AML-193 (cell line): ENCODE measurements around the gene CAMTA1.

Experiments
- DNase-seq, 2 experiments: peaks; one replicate each; lab custom pipeline; 2025; lab: John Stamatoyannopoulos, UW

The CAMTA1 gene

GRCh38 chr1:7500381-7501083 lies 715.3 kb downstream of the CAMTA1 start:
- DNase-seq: no peak

GRCh38 chr1:7501084-7501491 lies 715.8 kb downstream of the CAMTA1 start:
- DNase-seq: no peak

DNA sequence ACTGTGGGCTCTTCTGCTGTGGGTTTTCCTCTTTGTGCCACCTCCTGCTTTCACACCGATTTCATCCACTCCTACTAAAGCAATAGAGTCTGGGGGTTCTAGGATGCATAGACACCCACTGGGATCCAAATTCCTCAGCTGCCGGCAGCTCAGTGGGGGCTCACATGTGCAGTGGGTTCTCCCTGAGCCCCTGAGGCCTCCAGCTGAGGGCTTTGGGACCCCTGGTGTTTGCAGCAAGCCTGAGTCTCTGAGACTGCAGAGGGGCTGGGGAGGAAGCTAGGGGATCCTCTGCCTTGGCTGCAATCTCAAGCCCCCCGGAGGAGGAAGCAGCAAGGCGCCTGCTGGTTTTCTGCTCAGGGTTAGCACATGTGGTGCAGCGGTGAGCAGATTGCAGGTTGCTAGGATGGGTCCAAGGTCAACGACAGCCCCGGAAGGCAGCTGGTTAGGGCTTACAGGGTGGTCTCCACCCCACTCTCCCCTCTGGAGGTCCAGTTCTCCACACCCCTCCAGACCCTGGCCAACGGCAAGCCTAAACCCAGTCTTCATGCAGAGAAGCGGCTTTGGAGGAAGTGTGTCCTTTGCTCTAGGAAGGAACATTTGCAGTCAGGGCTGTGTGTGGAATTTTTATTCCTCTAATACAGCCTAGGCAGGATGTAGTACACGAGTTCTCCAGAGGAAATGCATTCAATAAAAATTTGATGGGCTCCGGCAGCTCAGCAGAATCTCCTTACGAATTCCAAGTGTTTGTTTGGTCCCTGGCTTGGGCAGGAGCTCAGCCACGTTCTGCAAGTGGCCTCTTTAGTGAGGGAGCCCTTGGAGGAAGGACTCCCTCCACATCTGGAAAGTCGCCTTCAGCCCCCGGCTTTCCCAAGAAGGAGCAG lies 716.7 kb downstream of the CAMTA1 start:
- DNase-seq: no peak

DNA sequence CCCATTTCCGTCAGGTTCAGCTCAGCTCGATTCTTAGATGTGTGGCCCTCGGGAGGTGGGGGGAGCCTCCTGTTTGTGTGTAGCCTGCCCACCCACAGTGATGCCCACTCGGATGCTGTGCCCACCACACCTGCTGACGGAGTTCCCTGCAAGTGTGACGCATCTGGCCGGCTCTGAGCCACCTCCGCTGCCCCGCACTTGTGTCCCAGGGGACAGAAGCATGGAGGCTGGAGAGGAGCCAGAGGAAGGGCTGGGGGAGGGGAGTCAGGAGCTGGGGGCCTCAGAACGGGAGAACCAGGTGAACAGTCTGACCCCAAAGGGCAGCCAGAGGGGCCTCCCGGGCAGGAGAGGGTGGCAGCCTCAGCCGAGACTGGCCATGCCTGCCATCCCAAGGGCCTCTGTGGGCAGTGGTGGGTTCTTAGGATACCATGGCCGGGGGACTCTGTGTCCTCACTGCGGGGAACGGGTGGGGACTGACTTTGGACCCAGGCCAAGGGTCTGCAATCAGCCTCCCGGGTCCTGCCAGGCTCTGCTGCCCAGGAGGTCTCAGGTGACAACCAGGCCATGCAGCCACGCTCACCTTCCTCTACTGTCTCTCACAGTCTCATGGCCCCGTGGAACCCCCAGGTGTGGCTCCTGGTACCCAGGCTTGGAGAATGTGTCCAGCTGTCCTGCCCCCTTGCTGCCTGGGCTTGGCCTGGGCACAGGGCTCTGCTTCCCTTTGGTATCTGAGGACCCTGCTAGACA lies 718.6 kb downstream of the CAMTA1 start:
- DNase-seq: no peak

- no peak for DNase-seq
Measured at GRCh38 chr1:7504438-7504720, 719.1 kb downstream of the CAMTA1 start.

- DNase-seq: no peak
Measured at GRCh38 chr1:7505094-7505770, 720.0 kb downstream of the CAMTA1 start.

- no peak for DNase-seq
Measured at GRCh38 chr1:7505771-7506453, 720.7 kb downstream of the CAMTA1 start.

GRCh38 chr1:7506454-7507284 lies 721.4 kb downstream of the CAMTA1 start:
- no peak for DNase-seq

DNA sequence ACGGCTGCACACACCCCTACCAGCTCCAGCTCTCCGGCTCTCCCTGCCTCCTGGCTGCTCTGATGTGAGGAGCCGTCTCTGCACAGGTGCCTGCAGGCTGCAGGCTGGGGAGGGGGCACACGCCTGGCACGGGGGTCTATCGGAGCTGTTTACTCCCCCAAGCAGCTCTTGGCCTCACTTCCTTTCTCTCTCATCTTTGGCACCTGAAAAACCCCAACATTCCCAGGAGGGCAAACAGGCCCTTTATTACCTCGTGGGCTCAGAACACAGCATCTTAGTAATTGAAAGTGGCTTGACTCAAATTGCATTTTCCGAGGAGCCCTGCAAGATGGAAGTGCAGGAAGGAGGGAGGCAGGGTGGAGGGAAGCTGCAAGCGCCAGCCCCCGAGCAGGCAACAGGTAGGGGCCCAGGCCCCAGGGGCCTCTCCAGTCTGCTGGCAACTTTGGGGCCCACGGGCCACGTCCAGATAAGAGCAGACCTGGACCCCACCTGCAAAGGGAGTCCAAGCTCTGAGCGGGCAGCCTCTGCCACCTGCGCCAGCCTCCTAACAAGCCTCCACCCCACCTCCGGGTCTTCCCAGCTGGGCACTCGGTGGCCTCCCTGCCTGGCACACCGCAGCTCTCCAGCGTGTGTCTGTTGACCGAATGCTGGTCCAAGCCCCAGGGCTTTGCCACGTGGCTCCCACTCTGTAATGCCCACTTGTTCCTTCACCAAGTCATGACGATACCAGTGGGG lies 722.2 kb downstream of the CAMTA1 start:
- DNase-seq: no peak

DNA sequence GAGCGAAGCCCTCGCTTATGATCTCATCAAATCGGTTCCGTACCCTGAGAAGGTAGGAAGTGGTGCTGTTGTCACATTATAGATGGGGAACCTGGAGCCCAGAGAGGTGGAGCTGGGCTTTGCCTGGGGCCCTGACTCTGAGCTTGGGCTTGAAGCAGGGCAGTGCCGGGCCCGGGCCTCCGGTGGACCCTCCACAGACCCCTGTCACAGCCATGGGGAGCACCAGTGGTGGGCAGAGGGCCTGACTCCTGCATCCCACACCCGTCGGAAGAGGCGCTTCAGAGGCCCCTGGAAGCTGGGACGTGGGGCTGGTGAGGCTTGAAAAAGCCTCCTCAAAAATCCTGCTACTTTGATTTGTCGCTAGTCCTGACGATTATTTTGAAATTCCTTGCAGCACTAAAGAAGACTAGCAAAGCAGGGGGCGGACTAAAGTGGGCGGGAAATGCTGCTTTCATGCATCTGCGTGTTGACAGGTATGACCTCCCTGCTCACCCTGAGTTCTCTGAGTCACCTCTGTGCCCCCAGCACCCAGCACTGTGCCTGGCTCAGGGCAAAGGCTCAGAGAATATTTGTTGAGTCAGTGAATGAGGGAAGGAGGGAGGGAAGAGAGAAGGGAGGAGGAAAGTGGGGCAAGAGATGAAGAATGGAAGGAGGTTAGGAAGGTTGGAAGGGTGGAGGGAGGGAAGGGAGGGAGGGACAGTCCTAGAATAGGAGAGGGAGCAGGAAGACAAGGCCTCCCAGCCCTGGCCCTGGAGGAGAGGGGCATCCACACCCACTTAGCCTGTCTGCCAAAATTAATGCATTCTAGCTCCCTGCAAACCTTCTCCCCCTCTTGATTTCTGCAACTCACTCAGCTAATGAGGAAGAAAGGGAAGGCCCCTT lies 723.0 kb downstream of the CAMTA1 start:
- no peak for DNase-seq

GRCh38 chr1:7508934-7509519 lies 723.8 kb downstream of the CAMTA1 start:
- DNase-seq: no peak

- DNase-seq: no peak
Measured at GRCh38 chr1:7509598-7509997, 724.3 kb downstream of the CAMTA1 start.

DNA sequence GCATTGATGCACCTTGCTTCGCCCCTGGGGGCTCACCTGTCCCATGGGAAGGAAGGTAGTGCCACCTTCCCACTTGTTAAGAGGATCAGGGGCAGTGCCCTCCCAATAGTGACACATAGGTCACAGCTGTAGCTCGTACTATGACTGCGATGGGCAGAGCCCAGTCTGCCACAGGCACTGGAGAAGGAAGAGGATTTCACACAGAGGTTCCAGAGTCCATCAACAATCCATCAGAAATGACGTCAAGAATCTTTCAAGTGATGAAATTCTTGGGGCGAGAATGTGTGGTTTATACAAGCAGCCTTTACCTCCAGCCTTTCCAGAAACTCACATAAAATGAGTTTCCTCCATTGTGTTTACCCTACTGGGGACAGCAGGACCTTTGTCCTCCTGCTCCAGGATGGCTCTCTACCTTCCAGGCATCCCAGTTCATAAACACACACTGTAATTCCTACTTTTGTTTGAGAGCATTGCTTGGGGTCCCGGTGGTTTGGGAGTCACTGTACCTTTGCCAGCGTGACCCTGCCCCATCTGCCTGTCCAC lies 725.2 kb downstream of the CAMTA1 start:
- no peak for DNase-seq

DNA sequence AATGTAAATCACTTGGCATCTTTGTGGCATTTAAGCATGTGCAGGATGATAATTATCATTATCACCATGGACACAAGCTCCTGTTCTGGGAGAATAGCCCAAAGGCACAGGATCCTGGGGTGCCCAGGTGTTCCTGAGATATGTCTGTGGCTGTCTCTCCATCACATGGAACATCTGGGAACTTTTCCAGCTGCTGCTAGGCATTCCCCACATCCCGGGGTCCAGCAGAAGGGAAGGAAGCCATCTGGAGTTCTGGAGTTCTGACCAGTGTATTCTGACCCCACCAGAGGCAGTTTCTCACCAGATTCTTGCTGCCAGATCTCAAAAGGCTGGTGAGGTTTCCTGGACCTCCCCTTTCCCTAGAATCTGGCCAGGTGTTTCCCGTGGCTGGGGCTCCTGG lies 726.1 kb downstream of the CAMTA1 start:
- DNase-seq: no peak

DNA sequence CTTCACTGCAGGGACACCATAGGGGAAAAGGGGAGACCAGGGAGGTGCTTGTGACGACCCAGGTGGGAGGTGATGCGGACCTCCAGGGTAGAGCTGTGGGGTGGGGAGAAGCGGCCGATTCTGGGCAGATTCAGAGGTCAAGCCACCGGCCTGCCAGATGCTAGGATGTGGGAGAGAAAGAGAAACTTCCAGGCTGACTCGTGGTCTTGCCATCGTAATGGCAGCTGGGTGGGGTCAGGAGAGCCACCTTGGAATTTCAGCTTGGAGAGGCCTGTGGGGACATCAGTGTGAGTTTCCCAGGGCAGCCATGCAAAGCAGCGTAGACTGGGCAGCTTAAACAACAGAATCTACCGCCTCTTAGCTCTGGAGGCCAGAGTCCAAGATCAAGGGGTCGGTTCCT lies 727.8 kb downstream of the CAMTA1 start:
- no peak for DNase-seq

- no peak for DNase-seq
Measured at GRCh38 chr1:7515175-7515574, 729.9 kb downstream of the CAMTA1 start.

DNA sequence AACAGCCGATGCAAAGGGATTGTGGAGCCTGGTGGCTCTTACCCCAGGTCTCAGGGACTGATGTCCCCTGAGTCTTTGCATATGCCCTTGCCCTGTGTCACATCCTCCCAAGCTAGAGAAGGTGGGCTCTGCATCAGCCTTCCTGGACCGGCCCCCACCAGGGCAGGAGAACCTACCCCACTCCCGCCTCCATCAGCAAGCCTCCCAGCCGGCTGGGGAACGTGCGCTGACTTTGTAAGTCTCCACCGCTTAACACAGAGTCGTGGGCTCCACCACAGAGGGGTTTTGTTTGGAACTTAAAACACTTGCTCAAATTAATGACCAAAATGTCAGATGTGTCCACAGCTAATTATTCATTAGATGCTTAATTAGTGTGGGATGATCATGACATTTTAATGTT lies 730.6 kb downstream of the CAMTA1 start:
- no peak for DNase-seq

GRCh38 chr1:7516341-7516740 lies 731.1 kb downstream of the CAMTA1 start:
- no peak for DNase-seq
